SK-N-MC (cell line): Measurements from ENCODE around the gene ITGB2.

Experiments
- EZH2 ChIP-seq: fragments of 200-600 bp; sonication (generic); IDR thresholded peaks from one replicate; pipeline ENCODE4 v1.6.1; 2017; ENCODE audit warnings: antibody characterized with exemption
- POLR2AphosphoS5 ChIP-seq: IDR thresholded peaks from 2 replicates; pipeline ENCODE4 v1.6.1; 2012; ENCODE audit warnings: mild to moderate bottlenecking, low read depth, low read length, borderline replicate concordance

DNA sequence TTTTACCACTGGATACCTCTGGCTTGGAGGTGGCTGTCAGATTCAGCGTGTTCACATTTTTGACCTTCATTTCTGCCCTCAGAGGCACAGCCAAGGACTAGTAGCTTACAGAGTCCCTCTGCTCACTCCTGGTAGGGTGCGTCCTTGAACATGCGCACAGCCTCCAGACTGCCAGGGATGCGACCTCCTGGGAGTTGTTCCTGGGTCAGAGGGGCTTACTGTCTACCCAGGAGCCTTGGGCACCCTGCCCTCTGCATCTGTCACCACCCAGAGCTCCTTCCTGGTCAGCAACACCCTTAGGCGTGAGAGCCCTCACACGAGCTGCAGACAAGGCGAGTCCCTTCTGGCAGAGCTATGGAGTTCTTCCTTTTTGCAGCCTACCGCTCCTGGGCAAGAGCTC is 20.9 kb upstream of the ITGB2 start:
- TF ChIP-seq EZH2 (no peak), POLR2AphosphoS5 (no peak)
